HG03342 (cell line): ENCODE data around the gene CREG1.
"Not testable (repeated sequence)": the region's sequence is repeated elsewhere in the genome, so short reads cannot be mapped to it uniquely, and the experiment has no call there.

ENCODE experiments used
- ATAC-seq: cut with Tn5 transposase; IDR thresholded peaks from one replicate; pipeline ENCODE4 v1.9.1; 2021; ENCODE audit warnings: mild to moderate bottlenecking, moderate library complexity; ENCODE audit not compliant: unreplicated experiment

CREG1 gene

DNA sequence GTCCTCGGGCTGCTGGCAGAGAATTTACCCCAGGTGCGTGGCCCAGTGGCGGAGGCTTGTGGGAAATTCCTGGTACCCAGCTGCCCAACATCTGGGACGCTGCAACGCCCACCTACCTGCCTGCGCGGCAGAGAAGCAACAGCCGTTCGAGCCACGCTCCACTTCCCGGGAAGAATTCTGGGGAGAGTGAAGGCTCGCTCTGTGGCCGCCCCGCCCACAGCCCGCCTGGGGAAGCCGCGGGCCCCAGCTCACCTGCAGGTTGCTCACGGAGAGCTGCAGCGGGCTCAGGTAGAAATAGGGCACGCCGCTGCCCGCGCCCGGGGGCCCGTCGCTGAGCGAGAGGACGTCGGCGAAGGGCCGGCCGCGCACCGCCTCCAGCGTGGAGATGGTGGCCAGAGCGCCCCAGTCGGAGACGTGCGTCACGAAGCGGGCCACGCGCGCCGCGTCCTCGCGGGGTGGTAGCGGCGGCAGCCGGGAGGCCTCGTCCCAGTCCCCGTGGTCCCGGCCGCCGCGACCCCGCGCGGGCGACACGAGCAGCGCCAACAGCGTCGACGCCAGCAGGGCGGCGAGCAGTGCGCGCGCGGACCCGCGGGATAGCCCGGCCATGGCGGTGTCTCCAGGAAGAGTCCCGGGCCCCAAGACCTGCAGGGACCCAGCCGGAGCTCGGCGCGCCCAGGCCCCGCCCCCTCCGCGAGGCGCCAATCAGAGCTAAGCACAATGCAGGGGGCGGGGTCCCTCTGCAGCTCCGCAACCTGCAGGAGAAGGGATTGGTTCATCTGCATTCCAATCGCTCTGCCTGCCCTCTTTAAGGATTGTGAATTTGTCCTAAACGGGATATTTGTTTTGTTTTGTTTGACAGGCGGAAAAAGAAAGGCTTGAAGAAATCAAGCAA is at the start of gene CREG1:
Gene CREG1 (minus strand): TSS at position 627 of the 892 bp plus-strand sequence.
- peak; percentile 98 for ATAC-seq

DNA sequence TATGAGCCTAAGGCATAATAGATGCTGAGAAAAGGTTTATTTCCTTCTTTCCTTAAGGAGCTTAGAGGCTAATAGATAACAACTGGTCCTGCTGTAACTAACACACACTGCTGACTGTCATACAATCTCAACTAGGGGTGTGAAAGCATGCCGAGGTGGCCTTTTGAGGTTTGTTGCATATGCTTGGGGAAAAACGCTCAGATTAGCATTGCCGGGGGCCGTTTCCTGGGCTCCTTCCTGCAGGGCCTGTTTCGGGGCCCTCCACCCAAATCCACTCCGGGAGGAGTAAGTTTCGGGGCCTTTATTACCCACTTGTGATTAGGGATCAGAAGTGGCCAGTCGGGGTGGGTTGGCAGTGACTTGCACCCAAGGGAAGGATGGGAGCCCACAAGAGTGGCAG is 49.3 kb upstream of the CREG1 start:
- no peak for ATAC-seq

DNA sequence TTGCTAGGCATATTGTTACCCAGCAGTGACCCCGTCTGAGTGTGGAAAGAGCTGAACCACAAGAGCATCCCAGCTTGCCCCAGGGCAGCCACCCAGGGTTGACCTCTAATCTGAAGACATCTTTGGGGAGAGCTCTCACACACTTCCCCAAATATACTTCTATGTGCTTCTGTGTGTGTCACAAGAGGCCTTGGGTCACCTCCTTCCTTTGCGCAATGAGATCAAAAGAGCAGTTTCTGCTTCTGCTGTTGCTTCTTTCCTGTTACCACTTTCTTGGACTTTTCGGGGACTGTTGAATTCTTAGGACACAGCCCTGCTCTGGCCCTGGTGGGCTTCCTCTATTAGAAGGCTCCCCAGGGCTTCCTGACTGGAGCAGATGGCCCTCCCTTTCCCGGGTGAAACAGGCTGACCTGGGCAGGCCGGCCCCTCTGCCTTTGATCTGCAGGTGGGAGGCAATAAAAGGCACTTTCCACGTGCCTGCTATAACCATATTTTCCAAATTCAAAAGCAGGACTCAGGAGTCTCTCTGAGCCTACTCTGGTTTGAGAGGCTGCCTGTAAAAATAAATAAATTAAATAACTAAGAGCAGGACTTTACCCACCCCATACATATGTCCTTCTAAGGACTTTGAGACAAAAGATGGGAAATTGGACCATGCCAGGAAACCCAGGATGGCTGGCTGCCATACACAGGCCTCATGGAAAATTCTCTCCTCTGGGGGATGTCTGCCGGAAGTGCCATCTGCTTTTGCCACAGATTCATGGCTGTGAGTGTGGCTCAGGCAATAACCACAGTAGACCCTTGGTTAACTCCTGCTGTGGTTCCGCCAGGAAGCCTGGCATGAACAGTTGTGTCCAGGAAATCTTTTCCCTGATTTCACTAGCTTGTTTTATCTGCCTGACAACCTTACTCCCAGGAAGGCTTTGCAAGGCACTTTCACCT is 48.2 kb upstream of the CREG1 start:
- no peak for ATAC-seq

DNA sequence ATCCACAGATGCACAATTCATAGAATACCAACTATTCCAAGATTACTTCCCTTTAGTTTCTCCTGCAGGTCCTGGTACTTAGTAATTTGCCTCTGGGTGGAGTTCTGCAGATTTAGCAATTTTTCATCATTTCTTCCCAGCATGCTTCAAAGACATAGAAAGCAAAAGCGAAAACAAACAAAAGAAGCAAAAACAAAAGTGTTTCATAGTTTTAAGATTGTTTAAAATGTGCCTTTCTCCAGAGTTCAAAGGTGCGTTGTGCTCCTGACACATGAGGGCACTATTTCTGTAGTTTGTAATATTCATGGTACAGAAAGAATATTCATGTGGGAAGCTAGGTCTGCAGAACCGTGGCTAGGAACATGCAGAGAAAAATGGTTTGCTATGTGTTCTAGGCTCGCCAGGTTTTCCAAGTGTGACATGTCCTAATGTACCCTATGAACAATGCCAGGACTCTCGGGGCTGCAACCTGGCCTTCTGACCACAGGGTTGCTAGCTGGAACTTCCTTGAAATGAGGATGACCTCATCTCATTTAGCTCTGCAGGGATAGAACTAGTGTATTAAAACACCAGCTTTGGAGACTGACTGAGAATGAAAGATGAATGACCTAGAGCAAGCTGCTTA is 46.5 kb upstream of the CREG1 start:
- ATAC-seq: peak; percentile 68

DNA sequence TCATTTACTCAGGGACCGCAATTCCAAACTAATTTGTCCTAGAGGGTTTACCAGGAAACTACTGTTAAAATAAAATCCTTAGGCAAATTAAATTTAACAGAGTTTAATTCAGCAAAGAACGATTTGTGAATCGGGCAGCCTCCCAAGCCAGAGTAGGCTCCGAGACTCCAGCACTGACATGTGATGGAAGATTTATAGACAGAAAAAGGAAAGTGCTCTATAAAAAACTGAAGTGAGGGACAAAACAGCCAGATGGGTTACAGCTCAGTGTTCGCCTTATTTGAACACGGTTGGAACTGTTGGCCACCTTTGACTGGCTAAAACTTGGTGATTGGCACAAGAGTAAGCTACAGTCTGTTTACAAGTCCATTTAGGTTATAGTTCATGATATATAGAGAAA is 41.3 kb upstream of the CREG1 start:
- no peak for ATAC-seq

DNA sequence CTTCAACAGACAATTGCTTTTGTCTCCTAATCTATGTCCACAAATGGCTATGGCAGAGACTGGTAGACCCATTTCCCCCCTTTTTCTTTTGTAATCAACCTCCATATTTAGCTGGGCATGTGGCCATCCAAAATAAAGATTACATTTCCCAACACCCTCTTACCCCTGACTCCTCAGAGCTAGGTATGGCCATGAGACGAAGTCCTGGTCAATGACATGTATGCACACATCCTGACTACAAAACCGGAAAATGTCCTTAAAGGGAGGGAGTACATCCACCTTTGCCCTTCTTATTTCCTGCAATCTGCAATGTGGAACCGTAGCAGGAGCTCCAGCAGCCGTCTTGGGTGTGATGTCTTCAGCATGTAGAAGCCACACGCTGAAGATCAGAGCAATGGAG is 40.3 kb upstream of the CREG1 start:
- no peak for ATAC-seq

DNA sequence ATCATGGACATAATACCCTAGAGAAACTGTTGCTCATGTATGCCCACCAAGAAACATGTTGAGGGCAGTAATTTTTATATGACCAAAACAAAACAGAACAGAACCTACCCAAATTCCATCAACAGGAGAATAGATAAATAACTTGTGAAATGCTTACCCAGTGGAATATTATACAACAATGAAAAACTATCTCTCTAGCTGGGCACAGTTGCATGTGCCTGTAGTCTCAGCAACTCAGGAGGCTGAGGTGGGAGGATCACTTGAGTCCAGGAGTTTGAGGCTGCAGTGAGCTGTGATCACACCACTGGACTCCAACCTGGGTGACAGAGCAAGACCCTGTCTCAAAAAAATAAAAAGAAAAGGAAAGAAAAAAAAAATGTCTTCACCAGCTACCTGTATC is 38.9 kb upstream of the CREG1 start:
- no peak for ATAC-seq

DNA sequence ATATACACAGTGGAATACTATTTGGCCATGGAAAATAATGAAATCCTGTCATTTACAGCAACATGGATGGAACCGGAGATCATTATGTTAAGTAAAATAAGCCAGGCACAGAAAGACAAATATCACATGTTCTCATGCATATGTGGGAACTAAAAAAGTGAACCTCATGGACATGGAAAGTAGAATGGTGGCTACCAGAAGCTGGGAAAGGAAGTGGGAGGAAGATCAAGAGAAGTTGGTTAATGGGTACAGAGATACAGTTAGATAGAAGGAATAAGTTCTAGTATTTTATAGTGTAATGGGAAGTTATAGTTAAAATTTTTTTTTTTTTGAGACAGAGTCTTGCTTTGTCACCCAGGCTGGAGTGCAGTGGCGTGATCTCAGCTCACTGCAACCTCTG is 34.8 kb upstream of the CREG1 start:
- ATAC-seq: no peak

DNA sequence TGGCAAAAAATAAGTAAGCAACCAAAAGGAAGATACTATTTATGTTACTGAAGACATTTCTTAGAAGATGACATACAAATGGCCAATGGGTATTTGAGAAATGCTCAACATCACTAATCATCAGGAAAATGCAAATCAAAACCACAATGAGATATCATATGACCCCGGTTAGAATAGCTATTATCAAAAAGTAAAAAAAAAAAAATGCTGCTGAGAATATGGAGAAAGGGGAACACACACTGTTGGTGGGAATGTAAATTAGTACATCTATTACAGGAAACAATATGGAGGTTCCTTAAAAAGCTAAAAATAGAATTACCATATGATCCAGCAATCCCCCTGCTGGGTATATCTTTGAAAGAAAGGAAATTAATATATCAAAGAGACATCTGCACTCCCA is 34.3 kb upstream of the CREG1 start:
- ATAC-seq: no peak

DNA sequence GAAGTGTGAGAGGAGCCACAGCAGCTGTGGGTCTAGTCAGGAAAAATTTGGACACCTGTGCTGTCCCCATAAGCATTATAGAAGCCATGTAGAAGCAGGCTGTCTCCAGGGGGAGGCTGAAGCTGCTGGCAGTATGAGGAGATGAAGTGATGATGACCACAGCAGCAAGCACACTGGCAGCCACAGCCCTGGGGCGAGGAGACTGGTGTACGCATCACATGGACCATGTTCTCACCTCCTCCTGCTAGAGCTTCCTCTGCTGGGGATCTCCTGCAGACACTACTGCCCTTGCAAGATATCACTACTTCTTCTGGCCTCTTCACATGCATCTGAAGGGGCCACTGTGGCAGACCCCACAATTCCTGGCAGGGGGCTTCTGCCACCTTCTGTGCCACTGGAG is 33.8 kb upstream of the CREG1 start:
- ATAC-seq: no peak

DNA sequence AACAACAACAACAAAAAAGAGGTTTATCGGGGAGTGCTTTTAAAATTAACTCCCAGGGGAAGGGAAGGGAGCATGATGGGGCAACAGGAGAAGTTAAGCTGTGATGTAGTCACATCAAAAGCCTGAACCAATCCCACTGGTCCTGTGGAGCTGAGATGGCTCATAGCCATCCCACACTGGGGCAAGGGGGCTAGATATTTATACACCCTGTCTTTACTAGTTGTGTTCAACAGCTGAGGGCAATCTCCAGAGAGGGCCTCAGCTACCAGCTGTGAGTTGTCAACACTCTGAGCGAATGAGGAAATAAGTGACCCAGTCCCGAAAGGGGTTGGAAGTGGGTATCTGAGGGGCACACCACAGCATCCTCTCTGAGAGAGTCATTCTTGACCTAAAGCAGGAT is 31.0 kb upstream of the CREG1 start:
- ATAC-seq: no peak

DNA sequence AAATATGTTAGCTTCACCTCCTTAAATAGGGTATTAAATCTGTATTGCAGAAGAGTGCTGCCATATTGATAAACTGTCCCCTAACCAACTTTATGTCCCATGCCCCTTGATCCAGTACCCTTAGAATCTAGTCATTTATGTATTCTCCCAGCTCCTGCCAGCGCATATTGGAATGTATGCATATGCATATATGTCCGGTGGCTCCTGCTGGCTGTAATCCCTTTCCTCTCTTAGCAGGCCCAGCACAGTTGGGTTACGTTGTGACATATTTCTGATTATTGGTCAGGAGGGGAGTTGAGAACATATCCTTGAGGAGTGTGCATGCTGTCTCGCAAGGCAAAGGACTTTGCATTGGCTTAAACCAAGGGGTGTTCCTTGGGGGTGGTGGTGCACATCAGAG is 29.2 kb upstream of the CREG1 start:
- no peak for ATAC-seq

DNA sequence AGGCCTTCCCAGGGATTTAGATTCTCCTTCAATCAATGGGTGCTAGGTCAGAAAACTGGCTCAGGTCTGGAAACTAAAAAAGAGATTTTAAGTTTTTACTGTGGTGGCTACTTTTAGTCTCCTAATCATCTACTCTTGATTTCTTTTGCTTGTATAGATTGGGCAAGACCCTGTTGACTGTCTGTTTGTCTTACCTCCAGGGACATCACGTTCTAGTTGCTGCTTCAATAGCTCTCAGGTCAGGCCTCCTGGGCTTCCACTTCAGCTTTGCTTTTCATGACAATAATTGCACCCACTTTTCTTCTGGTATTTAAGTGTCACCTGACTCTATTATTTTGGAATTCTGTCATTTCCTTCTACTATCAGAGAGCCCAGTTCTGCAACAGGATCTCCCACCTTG is 28.5 kb upstream of the CREG1 start:
- no peak for ATAC-seq

DNA sequence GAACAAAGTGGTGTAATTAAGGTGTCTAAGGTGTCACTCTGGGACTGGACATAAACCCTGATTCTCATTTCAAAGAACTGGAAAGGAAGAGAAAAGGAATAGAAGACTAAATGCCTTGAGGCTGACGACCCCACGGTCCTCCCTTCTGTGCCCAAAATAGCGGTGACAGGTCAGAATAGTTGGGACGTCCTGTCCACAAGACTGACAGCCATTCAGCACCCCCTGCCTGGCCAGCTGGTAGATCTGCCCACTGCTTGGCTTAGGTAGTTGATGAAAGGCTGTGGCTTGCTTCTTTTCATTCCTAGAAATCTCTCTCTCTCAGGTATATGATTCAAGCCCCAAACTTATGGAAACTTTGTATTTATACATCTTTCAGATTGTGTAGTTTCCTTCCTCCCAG is 26.4 kb upstream of the CREG1 start:
- no peak for ATAC-seq

DNA sequence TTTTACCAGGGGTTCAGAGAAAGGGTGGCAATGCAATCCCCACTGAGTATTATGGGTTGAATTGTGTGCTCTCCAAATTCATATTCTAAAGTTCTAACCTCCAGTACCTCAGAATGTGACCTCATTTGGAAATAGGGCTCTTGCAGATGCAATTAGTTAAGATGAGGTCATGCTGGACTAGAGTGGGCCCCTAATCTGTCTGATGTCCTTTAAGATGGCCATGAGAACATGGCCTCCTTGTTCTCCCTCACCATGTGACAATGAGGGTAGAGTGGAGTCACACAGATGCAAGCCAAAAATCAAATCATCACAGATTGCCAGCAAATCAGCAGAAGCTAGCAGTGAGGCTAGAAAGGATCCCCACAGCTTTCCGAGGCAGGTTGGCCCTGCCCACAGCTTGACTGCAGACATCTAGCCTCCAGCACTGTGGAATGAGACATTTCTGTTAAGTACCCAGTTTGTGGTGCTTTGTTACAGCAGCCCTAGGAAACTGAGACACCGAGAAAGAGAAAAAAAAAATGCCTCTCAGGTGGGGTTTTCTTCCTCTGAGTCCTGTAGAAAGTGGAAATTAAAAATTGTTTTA is 25.5 kb upstream of the CREG1 start:
- ATAC-seq: no peak

DNA sequence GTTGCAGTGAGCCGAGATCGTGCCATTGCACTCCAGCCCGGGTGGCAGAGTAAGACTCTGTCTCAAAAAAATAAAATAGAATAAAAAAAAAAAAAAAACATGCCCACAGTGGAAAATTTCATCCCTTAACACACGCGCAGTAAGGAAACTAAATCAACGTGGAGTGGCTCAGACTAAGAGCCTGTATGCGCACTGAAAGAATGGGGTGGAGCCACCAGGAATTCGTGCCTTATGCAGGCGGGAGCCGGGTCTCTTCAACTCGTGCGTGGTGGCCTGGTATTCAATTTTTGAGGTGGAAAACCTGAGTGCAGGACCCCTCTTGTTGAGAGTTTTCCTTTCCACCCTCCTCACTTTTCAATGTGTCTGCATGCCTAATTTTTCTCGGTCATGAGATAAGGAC is 22.1 kb upstream of the CREG1 start:
- ATAC-seq: no peak

DNA sequence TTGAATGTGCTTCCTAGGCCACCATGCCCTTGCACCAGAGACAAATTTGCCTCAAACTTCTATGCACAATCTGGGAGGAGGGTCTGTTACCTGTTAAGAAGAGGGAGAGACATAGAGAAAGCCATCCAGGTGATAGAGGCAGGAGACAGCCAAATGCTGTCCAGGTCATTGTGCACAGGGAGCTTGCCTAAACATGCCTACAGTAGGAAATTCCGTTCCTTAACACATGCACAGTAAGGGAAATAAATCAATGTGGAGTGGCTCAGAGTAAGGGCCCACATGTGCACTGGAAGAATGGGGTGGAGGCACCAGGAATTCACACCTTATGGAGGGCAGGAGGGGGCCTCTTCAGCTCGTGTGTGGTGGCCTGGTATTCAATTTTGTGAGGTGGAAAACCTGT is 19.5 kb upstream of the CREG1 start:
- no peak for ATAC-seq

DNA sequence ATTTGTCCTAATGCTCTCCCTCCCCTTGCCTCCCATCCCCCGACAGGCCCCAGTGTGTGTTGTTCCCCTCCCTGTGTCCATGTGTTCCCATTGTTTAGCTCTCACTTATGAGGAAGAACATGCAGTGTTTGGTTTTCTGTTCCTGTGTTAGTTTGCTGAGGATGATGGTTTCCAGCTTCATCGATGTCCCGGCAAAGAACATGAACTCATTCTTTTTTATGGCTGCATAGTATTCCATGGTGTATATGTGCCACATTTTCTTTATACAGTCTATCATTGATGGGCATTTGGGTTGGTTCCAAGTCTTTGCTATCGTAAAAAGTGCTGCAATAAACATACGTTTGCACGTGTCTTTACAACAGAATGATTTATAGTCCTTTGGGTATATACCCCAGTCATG is 17.1 kb upstream of the CREG1 start:
- ATAC-seq: not testable (repeated sequence)

DNA sequence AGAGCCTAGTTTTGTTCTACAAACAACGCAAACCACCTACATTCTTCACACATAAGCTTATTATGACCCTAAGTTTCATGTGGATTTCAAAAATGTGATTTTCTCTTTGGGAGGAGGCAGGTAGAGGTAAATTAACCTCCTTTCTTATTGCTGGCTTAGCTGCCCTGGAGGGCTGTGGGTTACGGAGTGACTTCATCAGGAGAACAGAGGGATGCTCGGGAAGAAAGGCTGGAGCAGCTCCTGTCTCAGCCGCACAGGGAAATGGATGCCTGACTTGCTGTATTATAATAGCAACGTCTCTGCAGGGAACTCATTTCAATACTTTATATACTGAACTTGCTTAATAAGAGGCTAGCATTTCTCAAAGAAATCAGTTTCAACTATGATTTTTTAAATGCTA is 14.1 kb upstream of the CREG1 start:
- no peak for ATAC-seq

DNA sequence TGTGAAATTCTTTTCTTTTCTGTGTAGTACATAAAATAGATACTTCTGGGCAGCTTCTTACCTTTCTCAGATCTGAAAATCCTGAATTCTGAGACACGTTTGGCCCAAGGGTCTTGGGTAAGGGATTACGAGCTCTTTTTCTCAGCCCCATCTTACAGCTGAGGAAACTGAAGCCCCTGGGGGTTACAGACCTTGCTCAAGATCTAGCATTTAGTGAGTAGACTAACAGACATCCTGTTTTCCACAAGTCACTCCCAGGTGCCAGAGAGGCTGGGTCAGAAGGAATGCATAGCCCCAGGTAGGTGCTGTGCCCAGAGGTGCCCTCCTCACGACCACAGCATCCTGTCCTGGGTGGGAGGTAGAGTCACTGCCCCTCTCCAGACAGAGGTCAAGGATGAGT is 13.2 kb upstream of the CREG1 start:
- no peak for ATAC-seq

DNA sequence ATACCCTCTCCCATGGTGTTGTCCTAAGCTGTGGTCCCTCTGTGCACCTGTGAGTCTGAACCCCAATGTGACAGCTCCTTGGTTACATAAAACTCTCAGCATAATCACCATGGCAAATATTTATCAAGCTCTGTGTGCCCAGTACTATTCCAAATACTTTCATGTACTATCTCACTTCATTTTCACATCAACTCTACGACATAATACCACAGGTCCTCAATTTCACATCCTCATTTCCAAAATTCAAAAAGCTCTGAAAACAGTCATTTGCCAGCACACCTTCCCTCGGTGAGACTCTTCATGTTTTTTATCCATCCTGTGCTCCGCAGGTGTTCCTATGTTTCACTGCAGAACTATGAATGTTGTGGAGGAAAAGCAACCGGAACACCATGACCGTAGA is 12.4 kb upstream of the CREG1 start:
- ATAC-seq: no peak
